ENCODE measurements around the gene NMNAT2.

DNA sequence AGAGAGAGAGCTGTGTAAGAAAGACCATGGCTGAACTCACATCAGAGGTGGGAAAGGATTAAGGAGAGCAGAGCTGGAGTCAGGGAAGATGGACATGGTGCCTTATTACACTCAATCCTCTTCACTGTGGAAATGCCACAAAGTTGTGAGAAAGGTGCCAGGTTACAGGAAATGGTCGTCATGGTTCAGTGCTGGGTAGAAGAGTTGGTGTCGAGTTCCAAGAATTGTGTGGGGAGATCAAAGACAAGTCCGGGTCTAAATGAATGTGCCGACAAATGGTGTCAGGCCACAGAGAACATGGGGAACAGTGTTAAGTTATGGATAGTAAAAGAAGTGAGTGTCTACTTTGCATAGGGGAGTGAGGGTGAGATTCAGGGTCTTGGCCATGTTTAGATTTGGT, 191.2 kb downstream of the NMNAT2 start:
- no peak for TF ChIP-seq EP300 (IDR thresholded peaks at IDR 0.05)
- TF ChIP-seq, protein P1, sequence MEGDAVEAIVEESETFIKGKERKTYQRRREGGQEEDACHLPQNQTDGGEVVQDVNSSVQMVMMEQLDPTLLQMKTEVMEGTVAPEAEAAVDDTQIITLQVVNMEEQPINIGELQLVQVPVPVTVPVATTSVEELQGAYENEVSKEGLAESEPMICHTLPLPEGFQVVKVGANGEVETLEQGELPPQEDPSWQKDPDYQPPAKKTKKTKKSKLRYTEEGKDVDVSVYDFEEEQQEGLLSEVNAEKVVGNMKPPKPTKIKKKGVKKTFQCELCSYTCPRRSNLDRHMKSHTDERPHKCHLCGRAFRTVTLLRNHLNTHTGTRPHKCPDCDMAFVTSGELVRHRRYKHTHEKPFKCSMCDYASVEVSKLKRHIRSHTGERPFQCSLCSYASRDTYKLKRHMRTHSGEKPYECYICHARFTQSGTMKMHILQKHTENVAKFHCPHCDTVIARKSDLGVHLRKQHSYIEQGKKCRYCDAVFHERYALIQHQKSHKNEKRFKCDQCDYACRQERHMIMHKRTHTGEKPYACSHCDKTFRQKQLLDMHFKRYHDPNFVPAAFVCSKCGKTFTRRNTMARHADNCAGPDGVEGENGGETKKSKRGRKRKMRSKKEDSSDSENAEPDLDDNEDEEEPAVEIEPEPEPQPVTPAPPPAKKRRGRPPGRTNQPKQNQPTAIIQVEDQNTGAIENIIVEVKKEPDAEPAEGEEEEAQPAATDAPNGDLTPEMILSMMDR (IDR thresholded peaks at IDR 0.05), result no peak

Data from ovary (tissue), 3 donors.